Measurements from ENCODE around the gene SERTAD4. TPM values are rescaled to one million over a fixed set of nuclear protein-coding genes. Genes with fewer than 3 reads are reported as not detected.
"Not testable (repeated sequence)": the region's sequence is repeated elsewhere in the genome, so short reads cannot be mapped to it uniquely, and the experiment has no call there.

The SERTAD4 gene
- total RNA-seq, 2 experiments from 2014 or later, result not detected

DNA sequence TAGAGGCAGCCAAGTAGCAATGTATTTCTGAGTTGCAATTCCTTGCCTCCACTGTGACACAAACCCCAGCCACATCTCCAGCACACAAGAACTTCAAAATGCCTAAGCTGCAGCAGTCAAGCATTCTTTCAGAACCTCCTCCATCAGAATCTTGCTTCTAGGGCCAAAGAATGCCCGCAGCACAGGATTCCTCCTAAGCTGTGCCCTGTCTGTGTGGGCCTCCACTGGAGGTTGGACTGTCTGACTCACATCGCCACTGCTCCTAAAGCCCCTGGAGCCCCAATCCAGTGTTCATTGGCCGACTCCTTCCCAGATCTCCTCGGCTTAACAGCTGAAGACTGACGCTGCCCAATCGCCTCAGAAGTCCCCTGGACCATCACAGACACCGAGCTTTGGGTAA lies 43.2 kb upstream of the SERTAD4 start:
- H3K36me3 Mint-ChIP-seq (ENCODE audit: low read depth), result no peaks in the 10 kb centered on the region
- Histone ChIP-seq H3K4me3 (ENCODE audit: low read length) (no peak overlapping the region), H3K9me3 (ENCODE audit: control insufficient read depth in 1 of 2, insufficient read depth in 1 of 2, low read length in 2 of 2) (no peaks in the 10 kb centered on the region), H3K36me3 (ENCODE audit: insufficient read depth, low read length) (no peaks in the 10 kb centered on the region), H3K27me3 (ENCODE audit: control insufficient read depth in 1 of 2, insufficient read depth in 2 of 2, low read length in 2 of 2) (peaks cover 0 to 6% of the 10 kb centered on the region in 2 experiments), H3K27ac (ENCODE audit: low read depth in 1 of 2, low read length in 2 of 2) (no peak overlapping the region), H3K4me1 (ENCODE audit: insufficient read depth, low read length) (no peaks in the 10 kb centered on the region)
- DNase-seq (no peak), ATAC-seq (ENCODE audit: poor library complexity) (no peak)
- ChIA-PET POLR2A (no interaction called here), CTCF (no interaction called here)
- H3K4me3 Mint-ChIP-seq, result no peak overlapping the region
- H3K4me1 Mint-ChIP-seq (ENCODE audit: low read depth), result no peaks in the 10 kb centered on the region
- TF ChIP-seq, protein P1, sequence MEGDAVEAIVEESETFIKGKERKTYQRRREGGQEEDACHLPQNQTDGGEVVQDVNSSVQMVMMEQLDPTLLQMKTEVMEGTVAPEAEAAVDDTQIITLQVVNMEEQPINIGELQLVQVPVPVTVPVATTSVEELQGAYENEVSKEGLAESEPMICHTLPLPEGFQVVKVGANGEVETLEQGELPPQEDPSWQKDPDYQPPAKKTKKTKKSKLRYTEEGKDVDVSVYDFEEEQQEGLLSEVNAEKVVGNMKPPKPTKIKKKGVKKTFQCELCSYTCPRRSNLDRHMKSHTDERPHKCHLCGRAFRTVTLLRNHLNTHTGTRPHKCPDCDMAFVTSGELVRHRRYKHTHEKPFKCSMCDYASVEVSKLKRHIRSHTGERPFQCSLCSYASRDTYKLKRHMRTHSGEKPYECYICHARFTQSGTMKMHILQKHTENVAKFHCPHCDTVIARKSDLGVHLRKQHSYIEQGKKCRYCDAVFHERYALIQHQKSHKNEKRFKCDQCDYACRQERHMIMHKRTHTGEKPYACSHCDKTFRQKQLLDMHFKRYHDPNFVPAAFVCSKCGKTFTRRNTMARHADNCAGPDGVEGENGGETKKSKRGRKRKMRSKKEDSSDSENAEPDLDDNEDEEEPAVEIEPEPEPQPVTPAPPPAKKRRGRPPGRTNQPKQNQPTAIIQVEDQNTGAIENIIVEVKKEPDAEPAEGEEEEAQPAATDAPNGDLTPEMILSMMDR (IDR thresholded peaks at IDR 0.05), result no peak
- H3K27me3 Mint-ChIP-seq, result no peaks in the 10 kb centered on the region
- no peaks in the 10 kb centered on the region for H3K9me3 Mint-ChIP-seq
- H3K27ac Mint-ChIP-seq, result no peak overlapping the region
- intact Hi-C loops (cut with DNase I, micrococcal nuclease), result no loop called here

DNA sequence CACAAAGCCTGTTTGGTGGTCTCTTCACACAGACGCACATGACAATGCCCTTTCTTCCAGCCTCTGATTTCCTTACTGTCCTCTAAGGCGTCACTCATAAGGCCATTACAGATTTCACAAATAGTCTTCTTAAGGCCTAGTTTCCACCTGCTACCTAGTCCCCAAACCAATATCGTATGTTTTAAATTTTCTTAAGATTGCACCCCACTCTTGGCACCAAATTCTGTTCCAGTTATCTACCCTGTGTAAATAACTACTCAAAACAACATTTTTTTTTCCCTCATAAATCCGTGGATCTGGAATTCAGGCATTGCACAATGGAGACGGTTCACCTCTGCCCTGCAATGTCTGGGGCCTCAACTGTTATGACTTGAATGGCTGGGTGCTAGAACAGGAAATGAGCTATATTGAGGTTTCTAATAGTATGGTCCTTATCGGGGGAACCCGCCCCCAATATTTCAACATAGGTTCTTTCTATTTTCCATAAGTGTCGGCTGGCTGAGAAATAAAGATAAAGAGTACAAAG lies 36.9 kb upstream of the SERTAD4 start:
- H3K27ac ChIP-seq (ENCODE audit: low read depth in 1 of 2, low read length in 2 of 2), result no peak overlapping the region
- H3K9me3 ChIP-seq (ENCODE audit: control insufficient read depth in 1 of 2, insufficient read depth in 1 of 2, low read length in 2 of 2), result peaks cover 0 to 8% of the 10 kb centered on the region in 2 experiments
- intact Hi-C loops (cut with DNase I, micrococcal nuclease), result no loop called here
- no peak overlapping the region for H3K4me3 ChIP-seq (ENCODE audit: low read length)
- Mint-ChIP-seq H3K9me3 (peaks cover 3% of the 10 kb centered on the region), H3K27ac (no peak overlapping the region), H3K27me3 (peaks cover 8% of the 10 kb centered on the region), H3K36me3 (ENCODE audit: low read depth) (no peaks in the 10 kb centered on the region), H3K4me1 (ENCODE audit: low read depth) (no peaks in the 10 kb centered on the region), H3K4me3 (no peak overlapping the region)
- TF ChIP-seq, protein P1 (IDR thresholded peaks at IDR 0.05), result no peak
- DNase-seq, result no peak
- ChIA-PET CTCF (no interaction called here), POLR2A (no interaction called here)
- H3K27me3 ChIP-seq (ENCODE audit: control insufficient read depth in 1 of 2, insufficient read depth in 2 of 2, low read length in 2 of 2), result peaks cover 2 to 7% of the 10 kb centered on the region in 2 experiments
- no peaks in the 10 kb centered on the region for H3K36me3 ChIP-seq (ENCODE audit: insufficient read depth, low read length)
- H3K4me1 ChIP-seq (ENCODE audit: insufficient read depth, low read length), result no peaks in the 10 kb centered on the region
- no peak for ATAC-seq (ENCODE audit: poor library complexity)

DNA sequence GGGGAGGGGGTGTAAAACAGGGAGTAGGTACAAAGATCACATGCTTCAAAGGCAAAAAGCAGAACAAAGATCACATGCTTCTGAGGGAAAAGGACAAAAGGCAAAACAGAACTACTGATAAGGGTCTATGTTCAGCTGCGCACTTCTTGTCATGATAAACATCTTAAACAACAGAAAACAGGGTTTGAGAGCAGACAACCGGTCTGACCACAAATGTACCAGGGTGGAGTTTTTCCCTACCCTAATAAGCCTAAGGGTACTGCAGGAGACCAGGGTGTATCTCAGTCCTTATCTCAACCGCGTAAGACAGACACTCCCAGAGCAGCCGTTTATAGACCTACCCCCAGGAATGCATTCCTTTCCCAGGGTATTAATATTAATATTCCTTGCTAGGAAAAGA lies 36.3 kb upstream of the SERTAD4 start:
- H3K27ac ChIP-seq (ENCODE audit: low read depth in 1 of 2, low read length in 2 of 2); H3K4me3 ChIP-seq (ENCODE audit: low read length); H3K27me3 ChIP-seq (ENCODE audit: control insufficient read depth in 1 of 2, insufficient read depth in 2 of 2, low read length in 2 of 2); H3K36me3 Mint-ChIP-seq (ENCODE audit: low read depth); H3K4me3 Mint-ChIP-seq; POLR2A ChIA-PET; H3K27ac Mint-ChIP-seq; H3K4me1 Mint-ChIP-seq (ENCODE audit: low read depth); ATAC-seq (ENCODE audit: poor library complexity); DNase-seq; H3K4me1 ChIP-seq (ENCODE audit: insufficient read depth, low read length); intact Hi-C loops (cut with DNase I, micrococcal nuclease); CTCF ChIA-PET; H3K9me3 ChIP-seq (ENCODE audit: control insufficient read depth in 1 of 2, insufficient read depth in 1 of 2, low read length in 2 of 2); H3K9me3 Mint-ChIP-seq; H3K36me3 ChIP-seq (ENCODE audit: insufficient read depth, low read length): not testable (repeated sequence)
- peaks cover 13% of the 10 kb centered on the region for H3K27me3 Mint-ChIP-seq

DNA sequence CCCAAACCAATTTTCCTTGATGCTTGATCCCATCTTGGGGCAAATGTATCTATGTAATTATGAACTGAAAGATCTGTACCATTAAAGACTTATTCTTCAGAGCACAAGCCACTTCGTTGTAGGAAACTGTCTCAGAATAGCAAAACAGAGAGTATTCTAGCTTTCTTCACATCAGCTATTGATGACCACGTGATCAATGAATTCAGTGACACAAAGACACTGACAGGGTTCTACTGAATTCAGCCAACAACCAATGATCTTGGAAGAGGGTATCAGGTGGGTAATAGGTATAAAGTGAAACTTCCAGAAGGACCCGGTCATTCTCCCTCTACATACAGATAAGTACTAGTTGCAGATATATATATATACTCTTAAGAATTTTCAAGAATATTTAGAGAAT lies 33.8 kb upstream of the SERTAD4 start:
- Mint-ChIP-seq H3K36me3 (ENCODE audit: low read depth) (no peaks in the 10 kb centered on the region), H3K9me3 (peaks cover 3% of the 10 kb centered on the region), H3K27ac (no peak overlapping the region), H3K4me3 (no peak overlapping the region), H3K4me1 (ENCODE audit: low read depth) (no peaks in the 10 kb centered on the region), H3K27me3 (peaks cover 24% of the 10 kb centered on the region)
- no peak for DNase-seq
- no peaks in the 10 kb centered on the region for H3K36me3 ChIP-seq (ENCODE audit: insufficient read depth, low read length)
- H3K4me3 ChIP-seq (ENCODE audit: low read length), result no peak overlapping the region
- no peak overlapping the region for H3K27ac ChIP-seq (ENCODE audit: low read depth in 1 of 2, low read length in 2 of 2)
- peaks cover 0 to 8% of the 10 kb centered on the region in 2 experiments for H3K9me3 ChIP-seq (ENCODE audit: control insufficient read depth in 1 of 2, insufficient read depth in 1 of 2, low read length in 2 of 2)
- ChIA-PET POLR2A (no interaction called here), CTCF (no interaction called here)
- peaks cover 4% of the 10 kb centered on the region in 2 experiments for H3K27me3 ChIP-seq (ENCODE audit: control insufficient read depth in 1 of 2, insufficient read depth in 2 of 2, low read length in 2 of 2)
- ATAC-seq (ENCODE audit: poor library complexity), result no peak
- TF ChIP-seq, protein P1 (IDR thresholded peaks at IDR 0.05), result no peak
- intact Hi-C loops (cut with DNase I, micrococcal nuclease), result no loop called here
- no peaks in the 10 kb centered on the region for H3K4me1 ChIP-seq (ENCODE audit: insufficient read depth, low read length)

All from CD4-positive, alpha-beta T cell (primary cell).